Measurements from ENCODE around the gene CAST.

DNA sequence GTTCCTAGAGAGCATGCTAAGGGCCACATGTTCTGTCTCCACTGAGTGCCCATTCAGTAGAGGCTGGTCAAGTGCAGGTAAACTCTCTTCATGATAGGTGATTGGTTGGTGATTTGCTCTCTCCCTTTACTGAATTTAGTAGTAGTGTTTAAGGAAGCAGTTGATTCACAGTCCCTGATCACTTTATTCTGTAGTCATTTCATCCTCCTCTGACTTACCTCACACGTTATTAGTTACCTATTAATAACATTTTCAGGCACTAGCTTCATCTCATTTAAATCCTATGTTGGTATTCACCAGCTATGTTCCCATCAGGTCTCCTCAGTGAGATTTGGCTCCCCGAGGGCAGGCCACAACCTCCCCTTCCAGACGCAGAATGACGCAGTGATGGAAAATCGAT, 93.7 kb downstream of the CAST start:
- no peak for TF ChIP-seq POLR2A (IDR thresholded peaks at IDR 0.05; ENCODE audit: low read depth, low read length)
- no peak for TF ChIP-seq TAF1 (IDR thresholded peaks at IDR 0.05; ENCODE audit: low read depth, low read length)
- no peak for TF ChIP-seq POLR2AphosphoS5 (IDR thresholded peaks at IDR 0.05; ENCODE audit: low read depth, low read length)
- no peak for TF ChIP-seq SPI1 (IDR thresholded peaks at IDR 0.05; ENCODE audit: low read depth, low read length)

Measured in GM12891 (cell line).